Smooth muscle cell (in vitro differentiated cells): Measurements from ENCODE around the gene STPG1. TPM values are rescaled to one million over a fixed set of nuclear protein-coding genes. Genes with fewer than 3 reads are reported as not detected.
A peak's percentile ranks its signal among the peaks of the same experiment; 100 is the strongest.

ENCODE experiments used
- DNase-seq: peaks from one replicate; lab custom pipeline; 2025; ENCODE audit not compliant: unreplicated experiment; lab: John Stamatoyannopoulos, UW
- H2AFZ ChIP-seq: fragments of 200-600 bp; sonication (generic); 2 replicates; pipeline ENCODE4 v1.6.0; 2016; ENCODE audit warnings: antibody characterized with exemption, low read depth, mild to moderate bottlenecking
- H3F3A ChIP-seq: fragments of 200-600 bp; sonication (generic); 2 replicates; pipeline ENCODE4 v1.6.0; 2017; ENCODE audit warnings: antibody characterized with exemption, low read depth
- H3K27ac ChIP-seq: fragments of 200-600 bp; sonication (generic); 2 replicates; pipeline ENCODE4 v1.5.1; 2016; ENCODE audit warnings: low read depth, mild to moderate bottlenecking
- H3K27me3 ChIP-seq: fragments of 200-600 bp; sonication (generic); 2 replicates; pipeline ENCODE4 v1.6.1; 2016; ENCODE audit warnings: low read depth, mild to moderate bottlenecking
- H3K36me3 ChIP-seq: fragments of 200-600 bp; sonication (generic); 2 replicates; pipeline ENCODE4 v1.5.1; 2016; ENCODE audit warnings: low read depth
- H3K4me1 ChIP-seq: fragments of 200-600 bp; sonication (generic); 2 replicates; pipeline ENCODE4 v1.5.1; 2016; ENCODE audit warnings: low read depth
- H3K4me2 ChIP-seq: fragments of 200-600 bp; sonication (generic); 2 replicates; pipeline ENCODE4 v1.6.0; 2016; ENCODE audit warnings: mild to moderate bottlenecking
- H3K4me3 ChIP-seq: fragments of 200-600 bp; sonication (generic); 2 replicates; pipeline ENCODE4 v1.5.1; 2016; ENCODE audit warnings: mild to moderate bottlenecking
- H3K79me2 ChIP-seq: fragments of 200-600 bp; sonication (generic); 2 replicates; pipeline ENCODE4 v1.6.0; 2016; ENCODE audit warnings: low read depth, mild to moderate bottlenecking
- H3K9ac ChIP-seq: fragments of 200-600 bp; sonication (generic); 2 replicates; pipeline ENCODE4 v1.6.0; 2016; ENCODE audit warnings: low read depth
- H3K9me3 ChIP-seq: fragments of 200-600 bp; sonication (generic); replicated peaks from 2 replicates; pipeline ENCODE4 v1.5.1; 2016; ENCODE audit warnings: low read depth
- H4K20me1 ChIP-seq: fragments of 200-600 bp; sonication (generic); 2 replicates; pipeline ENCODE4 v1.6.0; 2016; ENCODE audit warnings: low read depth
- CTCF ChIP-seq: fragments of 200-600 bp; sonication (generic); IDR thresholded peaks from 2 replicates; pipeline ENCODE4 v1.5.1; 2017; ENCODE audit warnings: borderline replicate concordance, mild to moderate bottlenecking, antibody characterized with exemption; ENCODE audit not compliant: insufficient read depth, poor library complexity, severe bottlenecking
- WGBS: methylation state at CpG from one replicate; pipeline ENCODE4 v1.1.7; 2016; ENCODE audit warnings: low lambda C conversion rate; 5-methylcytosine and 5-hydroxymethylcytosine counted together
- polyA plus RNA-seq: library from polyadenylated mRNA; unstranded; fragments of >200 nt; fragmentation: Nextera tagmentation; extraction: Ambion mirVana; gene quantifications from 2 replicates; pipeline ENCODE4 v1.2.1, GENCODE V29; 2016
- total RNA-seq: library from RNA; depleted of rRNA; stranded (reverse); fragments of >200 nt; gene quantifications from 2 replicates; pipeline ENCODE4 v1.2.3, GENCODE V29; 2014

The STPG1 gene
- total and polyA plus RNA-seq, 2 experiments from 2014 or later: 4.9 to 6.8 TPM

GRCh38 chr1:24385160-24385940 is 28.2 kb downstream of the STPG1 start:
- WGBS: 56% methylated on average over 12 of the region's 12 CpGs
- Histone ChIP-seq H3K36me3 (no peaks in the 10 kb centered on the region), H3F3A (peaks cover 13% of the 10 kb centered on the region), H3K4me2 (peak overlapping the region; percentile 40), H3K4me1 (peaks cover 9% of the 10 kb centered on the region), H4K20me1 (peaks cover 34% of the 10 kb centered on the region), H3K4me3 (no peak overlapping the region), H3K27me3 (peaks cover 13% of the 10 kb centered on the region), H3K9me3 (no peaks in the 10 kb centered on the region), H3K79me2 (no peaks in the 10 kb centered on the region), H2AFZ (no peak overlapping the region), H3K9ac (no peak overlapping the region), H3K27ac (no peak overlapping the region)
- TF ChIP-seq CTCF: peak; percentile 40
- no peak for DNase-seq

GRCh38 chr1:24384251-24385090 is 29.1 kb downstream of the STPG1 start:
- no peak for DNase-seq
- H2AFZ ChIP-seq: no peak overlapping the region
- H4K20me1 ChIP-seq: peaks cover 34% of the 10 kb centered on the region
- H3K9me3 ChIP-seq: no peaks in the 10 kb centered on the region
- H3K4me3 ChIP-seq: no peak overlapping the region
- H3K4me1 ChIP-seq: peaks cover 12% of the 10 kb centered on the region
- no peaks in the 10 kb centered on the region for H3K36me3 ChIP-seq
- peak overlapping the region; percentile 39 for H3K4me2 ChIP-seq
- 72% methylated on average over 13 of the region's 13 CpGs for WGBS
- no peak overlapping the region for H3K9ac ChIP-seq
- no peak overlapping the region for H3K27ac ChIP-seq
- no peaks in the 10 kb centered on the region for H3K79me2 ChIP-seq
- peaks cover 13% of the 10 kb centered on the region for H3F3A ChIP-seq
- TF ChIP-seq CTCF: no peak
- H3K27me3 ChIP-seq: peaks cover 13% of the 10 kb centered on the region

GRCh38 chr1:24383381-24383940 is 30.1 kb downstream of the STPG1 start:
- 83% methylated on average over 2 of the region's 2 CpGs for WGBS
- Histone ChIP-seq H3K79me2 (no peaks in the 10 kb centered on the region), H3K27me3 (peaks cover 13% of the 10 kb centered on the region), H3K4me3 (no peak overlapping the region), H2AFZ (no peak overlapping the region), H3K9me3 (no peaks in the 10 kb centered on the region), H3K4me1 (peaks cover 12% of the 10 kb centered on the region), H3K36me3 (no peaks in the 10 kb centered on the region), H3K4me2 (no peak overlapping the region), H3K9ac (no peak overlapping the region), H3K27ac (no peak overlapping the region), H4K20me1 (peaks cover 34% of the 10 kb centered on the region), H3F3A (peaks cover 13% of the 10 kb centered on the region)
- no peak for DNase-seq
- no peak for TF ChIP-seq CTCF
